H1 (cell line): ENCODE data around the gene UBE2D3. TPM values are rescaled to one million over a fixed set of nuclear protein-coding genes. Genes with fewer than 3 reads are reported as not detected.

Experiments used
- CTCF ChIA-PET: fragments of 300-600 bp; sonication (Branson Sonifier 250); formaldehyde crosslinking; loops from one replicate; lab custom pipeline; 2021; ENCODE audit not compliant: partially characterized antibody; lab: Charles Lee
- POLR2A ChIA-PET: fragments of 300-600 bp; sonication (Branson Sonifier 250); formaldehyde crosslinking; loops from one replicate; lab custom pipeline; 2021; ENCODE audit warnings: inconsistent platforms; ENCODE audit not compliant: partially characterized antibody; lab: Charles Lee
- DNase-seq, 2 experiments: peaks; one replicate each; pipeline versions ENCODE4 v3.0.0 to v3.0.0-alpha.2; 2010 to 2022; ENCODE audit warnings: low spot score in 2 of 2, low read depth in 1 of 2, mixed read lengths in 1 of 2
- FAIRE-seq: peaks from 2 replicates; lab custom pipeline; 2011; peaks lifted over from hg19 to GRCh38; lab: Jason Lieb, UNC
- H2AFZ ChIP-seq: 2 replicates; pipeline ENCODE4 v1.8.1; 2012; ENCODE audit warnings: low read length, inconsistent platforms
- H2AK5ac ChIP-seq: 2 replicates; pipeline ENCODE4 v1.6.1; 2013; ENCODE audit warnings: low read depth, low read length
- H2BK120ac ChIP-seq: replicated peaks from 2 replicates; pipeline ENCODE3; 2013; ENCODE audit warnings: low read depth, low read length, inconsistent platforms
- H2BK12ac ChIP-seq: 2 replicates; pipeline ENCODE4 v1.6.1; 2013; ENCODE audit warnings: low read depth, low read length
- H2BK15ac ChIP-seq: 2 replicates; pipeline ENCODE4 v1.6.1; 2013; ENCODE audit warnings: low read length
- H2BK20ac ChIP-seq: 2 replicates; pipeline ENCODE4 v1.6.1; 2013; ENCODE audit warnings: low read length
- H2BK5ac ChIP-seq: 2 replicates; pipeline ENCODE4 v1.6.1; 2013; ENCODE audit warnings: low read depth, low read length
- H3K14ac ChIP-seq: 2 replicates; pipeline ENCODE4 v1.6.1; 2013; ENCODE audit warnings: inconsistent platforms; ENCODE audit not compliant: insufficient read length
- H3K18ac ChIP-seq: 2 replicates; pipeline ENCODE4 v1.6.1; 2013; ENCODE audit warnings: low read length; ENCODE audit errors: extremely low read depth
- H3K23ac ChIP-seq: 2 replicates; pipeline ENCODE4 v1.6.1; 2013; ENCODE audit warnings: inconsistent platforms; ENCODE audit not compliant: insufficient read length
- H3K23me2 ChIP-seq: 2 replicates; pipeline ENCODE4 v1.6.1; 2013; ENCODE audit warnings: low read depth, low read length
- H3K27ac ChIP-seq: 2 replicates; pipeline ENCODE4 v1.6.1; 2011; ENCODE audit warnings: low read depth, low read length, inconsistent platforms
- H3K27me3 ChIP-seq, 4 experiments: replicated peaks in 1 of 4; 1 replicate in 1 of 4; 2 replicates in 3 of 4; pipeline versions ENCODE4 v1.6.1 to v1.8.1; 2011 to 2013; ENCODE audit warnings: low read length in 3 of 4, mild to moderate bottlenecking in 3 of 4, inconsistent platforms in 2 of 4, mixed read lengths in 2 of 4, moderate library complexity in 1 of 4; ENCODE audit not compliant: control insufficient read depth in 3 of 4, insufficient read depth in 3 of 4; ENCODE audit errors: extremely low read depth in 1 of 4
- H3K36me3 ChIP-seq, 4 experiments: 2 replicates each; pipeline versions ENCODE4 v1.6.1 to v1.8.1; 2011 to 2013; ENCODE audit warnings: mild to moderate bottlenecking in 4 of 4, low read length in 3 of 4, moderate library complexity in 2 of 4, control low read depth in 1 of 4, inconsistent platforms in 1 of 4; ENCODE audit not compliant: insufficient read depth in 4 of 4, control insufficient read depth in 2 of 4
- H3K4ac ChIP-seq: replicated peaks from 2 replicates; pipeline ENCODE3; 2013; ENCODE audit warnings: low read length, low read depth, mixed read lengths, inconsistent platforms; ENCODE audit not compliant: insufficient read length
- H3K4me1 ChIP-seq, 4 experiments: replicated peaks in 1 of 4; 1 replicate in 1 of 4; 2 replicates in 3 of 4; pipeline versions ENCODE4 v1.6.1 to v1.8.1; 2011 to 2013; ENCODE audit warnings: low read length in 3 of 4, inconsistent platforms in 2 of 4, mixed read lengths in 1 of 4; ENCODE audit not compliant: insufficient read depth in 4 of 4, control insufficient read depth in 3 of 4
- H3K4me2 ChIP-seq, 2 experiments: 2 replicates each; pipeline versions ENCODE4 v1.6.1 to v1.8.1; 2011 to 2013; ENCODE audit warnings: low read depth in 2 of 2, low read length in 2 of 2, control low read depth in 1 of 2, inconsistent platforms in 1 of 2, mild to moderate bottlenecking in 1 of 2; ENCODE audit not compliant: insufficient read depth in 1 of 2
- H3K4me3 ChIP-seq, 4 experiments: fragments of 200-600, 300-600 bp in 1 of 4; sonication (generic), shearing (Covaris generic), sonication (Bioruptor Twin) in 1 of 4; 2 replicates each; pipeline versions ENCODE4 v1.5.1 to v1.8.1; 2011 to 2016; ENCODE audit warnings: low read length in 4 of 4, low read depth in 3 of 4, control low read depth in 2 of 4, inconsistent platforms in 2 of 4, mild to moderate bottlenecking in 2 of 4, mixed read lengths in 1 of 4, moderate library complexity in 1 of 4; ENCODE audit not compliant: insufficient read depth in 2 of 4; ENCODE audit errors: extremely low read depth in 1 of 4
- H3K56ac ChIP-seq: replicated peaks from 2 replicates; pipeline ENCODE3; 2013; ENCODE audit warnings: low read depth, mild to moderate bottlenecking, mixed read lengths, low read length, inconsistent platforms; ENCODE audit not compliant: insufficient read length
- H3K79me1 ChIP-seq: 2 replicates; pipeline ENCODE4 v1.6.1; 2013; ENCODE audit warnings: low read depth, low read length, control low read depth
- H3K79me2 ChIP-seq, 2 experiments: 2 replicates each; pipeline versions ENCODE4 v1.6.1 to v1.8.1; 2012 to 2013; ENCODE audit warnings: low read length in 2 of 2, mild to moderate bottlenecking in 2 of 2, inconsistent platforms in 1 of 2; ENCODE audit not compliant: insufficient read depth in 2 of 2, control insufficient read depth in 1 of 2
- H3K9ac ChIP-seq, 4 experiments: replicated peaks in 1 of 4; 1 replicate in 1 of 4; 2 replicates in 3 of 4; pipeline versions ENCODE4 v1.6.1 to v1.8.1; 2011 to 2013; ENCODE audit warnings: low read depth in 3 of 4, low read length in 3 of 4, control low read depth in 2 of 4, mild to moderate bottlenecking in 2 of 4, moderate library complexity in 2 of 4, inconsistent platforms in 1 of 4; ENCODE audit errors: extremely low read depth in 1 of 4
- H3K9me3 ChIP-seq, 2 experiments: 2 replicates each; pipeline versions ENCODE4 v1.6.1 to v1.8.1; 2012 to 2013; ENCODE audit warnings: mild to moderate bottlenecking in 2 of 2, moderate library complexity in 2 of 2, control low read depth in 1 of 2, inconsistent platforms in 1 of 2, low read depth in 1 of 2, low read length in 1 of 2, mixed read lengths in 1 of 2; ENCODE audit not compliant: insufficient read depth in 2 of 2
- H4K20me1 ChIP-seq, 2 experiments: replicated peaks in 1 of 2; 2 replicates each; pipeline versions ENCODE3 to v1.8.1; 2011 to 2013; ENCODE audit warnings: inconsistent platforms in 2 of 2, low read length in 2 of 2, mild to moderate bottlenecking in 1 of 2; ENCODE audit not compliant: insufficient read depth in 2 of 2, control insufficient read depth in 1 of 2
- H4K5ac ChIP-seq: 2 replicates; pipeline ENCODE4 v1.6.1; 2013; ENCODE audit warnings: low read length, low read depth, mixed read lengths, inconsistent platforms; ENCODE audit not compliant: insufficient read length
- H4K8ac ChIP-seq: 2 replicates; pipeline ENCODE4 v1.8.0; 2013; ENCODE audit warnings: mild to moderate bottlenecking, moderate library complexity, low read length, inconsistent platforms; ENCODE audit not compliant: insufficient read depth; ENCODE audit errors: extremely low read depth
- H4K91ac ChIP-seq: replicated peaks from 2 replicates; pipeline ENCODE3; 2013; ENCODE audit warnings: low read length, mixed read lengths, inconsistent platforms; ENCODE audit not compliant: insufficient read length
- ASH2L ChIP-seq: fragments of 200-600, 300-600 bp; sonication (generic); IDR thresholded peaks from one replicate; pipeline ENCODE4 v1.7.1; 2017; ENCODE audit warnings: low read length
- ATF3 ChIP-seq: IDR thresholded peaks from 2 replicates; pipeline ENCODE4 v1.6.1; 2011; ENCODE audit warnings: low read depth, mild to moderate bottlenecking, low read length; ENCODE audit not compliant: insufficient read depth
- GTF2F1 ChIP-seq: IDR thresholded peaks from 2 replicates; pipeline ENCODE4 v1.6.1; 2012; ENCODE audit warnings: low read depth, low read length, improper control_type of control experiment, borderline replicate concordance
- HDAC6 ChIP-seq: IDR thresholded peaks from one replicate; pipeline ENCODE4 v1.7.1; 2012; ENCODE audit warnings: low read depth, mild to moderate bottlenecking, inconsistent platforms, low read length, moderate library complexity
- JUND ChIP-seq: IDR thresholded peaks from 2 replicates; pipeline ENCODE4 v1.6.1; 2011; ENCODE audit warnings: mild to moderate bottlenecking, improper control_type of control experiment, low read length
- KDM1A ChIP-seq: fragments of 200-600, 300-600 bp; sonication (generic); IDR thresholded peaks from 2 replicates; pipeline ENCODE4 v1.7.1; 2016; ENCODE audit warnings: mild to moderate bottlenecking, low read length, borderline replicate concordance
- KDM5A ChIP-seq: fragments of 200-600 bp; IDR thresholded peaks from 2 replicates; pipeline ENCODE4 v1.7.1; 2012; ENCODE audit warnings: mild to moderate bottlenecking, low read length, inconsistent platforms, mixed read lengths
- POLR2AphosphoS5 ChIP-seq: IDR thresholded peaks from 2 replicates; pipeline ENCODE4 v1.6.1; 2011; ENCODE audit warnings: low read depth, low read length
- RBBP5 ChIP-seq: IDR thresholded peaks from 2 replicates; pipeline ENCODE4 v1.7.1; 2012; ENCODE audit warnings: low read depth, mild to moderate bottlenecking, inconsistent platforms, low read length, moderate library complexity, borderline replicate concordance
- SRF ChIP-seq: IDR thresholded peaks from 2 replicates; pipeline ENCODE4 v1.6.1; 2011; ENCODE audit warnings: mild to moderate bottlenecking, low read depth, low read length, moderate library complexity
- SUZ12 ChIP-seq: fragments of 200-600 bp; sonication (generic); IDR thresholded peaks from 2 replicates; pipeline ENCODE4 v1.6.1; 2012; ENCODE audit warnings: mild to moderate bottlenecking, inconsistent platforms, low read length, moderate library complexity, mixed read lengths
- TAF7 ChIP-seq: optimal IDR thresholded peaks from 2 replicates; pipeline ENCODE3; 2011; ENCODE audit warnings: low read depth, mild to moderate bottlenecking, inconsistent platforms, low read length, moderate library complexity, borderline replicate concordance
- TEAD4 ChIP-seq: IDR thresholded peaks from 2 replicates; pipeline ENCODE4 v1.6.1; 2012; ENCODE audit warnings: low read depth, low read length, inconsistent platforms, mixed read lengths
- WGBS, 2 experiments: shearing (Covaris generic) in 1 of 2; methylation state at CpG; one replicate each; pipeline versions ENCODE4 v1.1.6 to v1.1.7; 2013 to 2015; ENCODE audit warnings: low lambda C conversion rate in 2 of 2, mixed read lengths in 2 of 2, inconsistent platforms in 1 of 2, low coverage in 1 of 2, missing lambda C conversion rate in 1 of 2; ENCODE audit not compliant: insufficient replicate concordance in 2 of 2, insufficient coverage in 1 of 2, insufficient read length in 1 of 2; ENCODE audit errors: extremely low coverage in 1 of 2, missing lambda C conversion rate in 1 of 2; 5-methylcytosine and 5-hydroxymethylcytosine counted together
- polyA plus RNA-seq, 7 experiments: library from polyadenylated mRNA; depleted of rRNA in 3 of 7; stranded (reverse) in 5 of 7; unstranded in 2 of 7; fragments of >200 nt in 5 of 7; fragments of 200-250 nt in 2 of 7; gene quantifications; 1 replicate in 5 of 7; 2 replicates in 1 of 7; 4 replicates in 1 of 7; pipeline versions ENCODE4 v1.2.1 to v1.2.3, GENCODE V29; 2011 to 2013; ENCODE audit warnings: missing spikeins in 2 of 7, mixed read lengths in 2 of 7
- total RNA-seq: library from RNA; stranded (reverse); fragmentation: NEBNext Ultra II Directional; extraction: Animal tissue kit (Norgen Biotek cat#: 25700); gene quantifications from 2 replicates; pipeline ENCODE4 v1.2.1, GENCODE V29; 2021

The UBE2D3 gene
- total and polyA plus RNA-seq, 2 of the 8 experiments (the other 6 are each of a cell fraction or from before 2014, with no cell fraction given): 396 to 544 TPM

- Histone ChIP-seq H2AK5ac (no peak overlapping the region), H3K4ac (no peak overlapping the region), H2BK20ac (no peak overlapping the region), H3K4me1 (no peaks in the 10 kb centered on the region), H4K20me1 (no peaks in the 10 kb centered on the region), H3K27me3 (no peaks in the 10 kb centered on the region), H4K91ac (no peak overlapping the region), H3K27ac (no peak overlapping the region), H4K5ac (no peak overlapping the region), H3K9me3 (no peaks in the 10 kb centered on the region), H3K18ac (no peak overlapping the region), H3K36me3 (no peaks in the 10 kb centered on the region; a peak in 1 of 8 replicates), H3K23me2 (no peaks in the 10 kb centered on the region), H3K23ac (no peak overlapping the region), H2BK5ac (no peak overlapping the region), H2BK12ac (no peak overlapping the region)
- DNase-seq: no peak
- WGBS, 2 experiments: 82% methylated on average over 1 of the region's 1 CpG; no CpG with 5 or more reads in 1 of the 2 experiments
- no peak for TF ChIP-seq ASH2L
- TF ChIP-seq HDAC6: no peak
- TF ChIP-seq KDM1A: no peak
- TF ChIP-seq TEAD4: no peak
- TF ChIP-seq SUZ12: no peak
- TF ChIP-seq ATF3: no peak
- TF ChIP-seq KDM5A: no peak
- TF ChIP-seq TAF7: no peak
- no peak for TF ChIP-seq GTF2F1
- no peak for TF ChIP-seq POLR2AphosphoS5
- TF ChIP-seq RBBP5: no peak
- TF ChIP-seq SRF: no peak
- TF ChIP-seq JUND: no peak
- TF ChIP-seq, all 59 proteins: peak for 0
- POLR2A ChIA-PET: interaction anchor here (1.3 kb wide), 1 partner anchor 35 kb away, joined by 3 read pairs; no protein-coding TSS in a partner anchor
- CTCF ChIA-PET: no interaction called here
- no peaks in the 10 kb centered on the region for H3K79me2 ChIP-seq
- no peak overlapping the region for H3K14ac ChIP-seq
- no peak overlapping the region for H2BK120ac ChIP-seq
- H3K4me3 ChIP-seq: no peak overlapping the region
- no peak overlapping the region for H3K56ac ChIP-seq
- no peak overlapping the region for H3K9ac ChIP-seq
- no peak overlapping the region for H2BK15ac ChIP-seq
- no peak for FAIRE-seq
- no peak overlapping the region for H4K8ac ChIP-seq
- H3K4me2 ChIP-seq: no peak overlapping the region
- H3K79me1 ChIP-seq: no peaks in the 10 kb centered on the region
- no peak overlapping the region for H2AFZ ChIP-seq
Measured at GRCh38 chr4:102786279-102786678, 41.1 kb downstream of the UBE2D3 start.
